Dedifferentiated amniotic fluid mesenchymal stem cell (primary cell): ENCODE data around the gene RANBP3.
A peak's percentile ranks its signal among the peaks of the same experiment; 100 is the strongest.
"Not testable (repeated sequence)": the region's sequence is repeated elsewhere in the genome, so short reads cannot be mapped to it uniquely, and the experiment has no call there.

ENCODE experiments used
- DNase-seq: peaks from one replicate; pipeline ENCODE4 v3.0.0-alpha.2; 2016; ENCODE audit errors: extremely low spot score

Gene RANBP3

GRCh38 chr19:5987077-5987818 is 9.3 kb upstream of the RANBP3 start:
- peak; percentile 79 for DNase-seq

GRCh38 chr19:5985837-5986236 is 7.9 kb upstream of the RANBP3 start:
- DNase-seq = not testable (repeated sequence)

DNA sequence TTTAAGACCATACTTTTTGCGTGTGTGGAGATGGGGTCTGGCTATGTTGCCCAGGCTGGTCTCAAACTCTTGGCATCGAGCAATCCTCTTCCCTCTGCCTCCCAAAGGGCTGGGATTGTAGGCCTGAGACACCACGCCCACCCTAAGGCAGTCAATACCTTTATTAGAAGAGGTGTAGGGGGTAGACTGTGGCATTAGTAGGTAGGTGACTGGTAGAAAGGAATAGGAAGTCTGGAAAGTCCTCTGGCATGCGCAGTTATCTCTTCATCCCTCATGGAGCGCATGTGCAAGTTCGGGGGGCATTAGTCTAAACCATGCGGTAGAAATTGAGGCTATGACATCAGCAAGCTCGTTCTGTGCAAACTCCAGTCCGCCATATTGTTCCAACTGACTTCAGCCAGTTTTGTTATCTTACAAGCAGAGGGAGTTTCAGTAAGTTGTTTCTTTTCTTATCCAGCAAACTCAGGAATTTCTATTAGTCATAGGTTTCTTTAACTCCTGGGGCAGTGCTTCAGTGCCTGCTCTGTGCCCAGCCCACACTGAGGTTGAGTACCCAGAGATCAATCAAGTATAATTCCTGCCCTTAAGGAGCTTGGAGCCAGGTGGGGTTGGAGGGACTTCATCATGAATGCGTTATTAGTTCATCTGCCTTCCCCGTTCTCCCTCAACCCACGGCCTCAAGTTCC is 7.3 kb upstream of the RANBP3 start:
- peak; percentile 46 for DNase-seq

GRCh38 chr19:5984600-5984999 is 6.7 kb upstream of the RANBP3 start:
- DNase-seq = no peak

DNA sequence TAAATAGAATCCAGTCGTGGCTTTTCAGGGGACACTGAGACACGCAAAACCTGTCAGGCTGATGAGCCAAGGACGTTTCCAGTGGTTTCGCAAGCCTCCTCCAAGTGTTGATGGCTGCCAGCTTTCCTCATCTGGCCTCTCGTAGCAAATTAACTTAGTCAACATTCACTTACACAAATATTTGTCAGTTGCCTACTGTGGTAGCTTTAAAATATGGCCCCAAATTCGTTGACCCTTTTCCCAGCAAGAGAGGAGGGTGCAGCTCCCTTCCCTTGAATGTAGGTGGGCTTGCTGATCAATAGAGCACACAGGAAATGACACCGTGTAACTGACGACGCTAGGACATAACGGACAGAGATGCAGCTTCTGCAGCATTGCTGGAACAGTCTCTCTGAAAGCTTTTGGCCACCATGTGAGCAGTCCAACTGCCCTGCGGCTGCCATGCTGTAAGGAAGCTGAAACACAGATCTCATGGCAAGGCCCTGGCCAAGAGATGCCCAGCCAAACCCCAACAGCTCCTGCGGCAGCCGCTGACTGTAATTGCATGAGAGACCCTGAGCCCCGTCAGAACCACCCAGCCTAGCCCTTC is 5.5 kb upstream of the RANBP3 start:
- DNase-seq = no peak

DNA sequence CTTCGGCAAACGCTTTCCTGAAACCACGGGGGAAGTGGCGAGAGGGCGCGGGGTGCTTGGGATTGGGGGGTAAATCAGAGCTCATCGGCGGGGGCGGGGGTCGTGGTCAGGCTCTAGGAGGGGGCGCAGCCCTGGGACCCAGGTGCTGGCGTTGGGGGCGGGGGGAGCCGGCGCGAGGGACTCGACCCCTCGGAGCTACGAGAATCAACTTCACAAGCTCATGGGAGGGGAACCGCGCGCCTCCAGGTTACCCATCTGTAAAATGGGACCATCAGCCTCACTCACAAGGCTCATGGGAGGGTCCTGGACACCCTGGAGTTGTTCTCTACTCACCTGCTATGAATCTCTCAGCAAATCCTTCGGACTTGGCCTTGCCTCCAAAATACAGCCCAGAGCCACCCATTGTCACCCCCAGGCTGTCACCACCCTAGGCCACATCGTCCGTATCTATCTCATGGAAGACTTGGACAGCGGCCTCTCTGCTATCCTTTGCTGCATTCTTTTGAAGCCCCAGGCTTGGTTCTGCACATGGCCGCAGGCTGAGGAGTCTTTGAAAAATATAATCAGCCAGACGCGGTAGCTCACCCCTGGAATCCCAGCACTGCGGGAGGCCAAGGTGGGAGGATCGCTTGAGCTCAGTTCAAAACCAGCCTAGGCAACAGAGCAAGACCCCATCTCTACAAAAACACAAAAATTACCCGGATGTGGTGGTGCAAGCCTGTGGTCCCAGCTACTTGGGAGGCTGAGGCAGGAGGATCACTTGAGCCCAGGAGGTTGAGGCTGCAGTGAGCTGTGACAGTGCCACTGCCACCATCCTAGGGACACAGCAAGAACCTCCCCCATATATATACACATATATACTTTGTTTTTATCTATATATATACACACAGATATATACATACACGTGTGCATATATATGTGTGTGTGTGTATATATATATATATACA is 939 bp upstream of the RANBP3 start:
- no peak for DNase-seq

GRCh38 chr19:5977222-5977784 is 637 bp downstream of the RANBP3 start:
- no peak for DNase-seq

GRCh38 chr19:5976768-5977167 is 1.2 kb downstream of the RANBP3 start:
- no peak for DNase-seq

DNA sequence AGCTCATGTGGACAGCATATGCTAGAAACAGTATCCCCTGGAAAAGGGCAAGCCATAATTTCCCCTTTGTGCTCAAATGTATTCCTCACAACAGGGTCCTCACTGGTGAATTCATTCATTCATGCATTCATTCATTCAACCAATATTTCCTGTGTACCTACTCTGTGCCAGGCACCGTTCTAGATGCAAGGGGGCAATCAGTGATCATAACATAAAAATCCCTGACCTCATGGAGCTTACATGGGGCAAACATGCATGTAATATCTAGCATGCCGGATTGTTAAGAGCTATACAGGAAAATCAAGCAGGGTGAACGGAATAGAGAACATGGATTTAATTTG is 2.6 kb downstream of the RANBP3 start:
- no peak for DNase-seq

GRCh38 chr19:5974721-5975387 is 3.1 kb downstream of the RANBP3 start:
- no peak for DNase-seq

DNA sequence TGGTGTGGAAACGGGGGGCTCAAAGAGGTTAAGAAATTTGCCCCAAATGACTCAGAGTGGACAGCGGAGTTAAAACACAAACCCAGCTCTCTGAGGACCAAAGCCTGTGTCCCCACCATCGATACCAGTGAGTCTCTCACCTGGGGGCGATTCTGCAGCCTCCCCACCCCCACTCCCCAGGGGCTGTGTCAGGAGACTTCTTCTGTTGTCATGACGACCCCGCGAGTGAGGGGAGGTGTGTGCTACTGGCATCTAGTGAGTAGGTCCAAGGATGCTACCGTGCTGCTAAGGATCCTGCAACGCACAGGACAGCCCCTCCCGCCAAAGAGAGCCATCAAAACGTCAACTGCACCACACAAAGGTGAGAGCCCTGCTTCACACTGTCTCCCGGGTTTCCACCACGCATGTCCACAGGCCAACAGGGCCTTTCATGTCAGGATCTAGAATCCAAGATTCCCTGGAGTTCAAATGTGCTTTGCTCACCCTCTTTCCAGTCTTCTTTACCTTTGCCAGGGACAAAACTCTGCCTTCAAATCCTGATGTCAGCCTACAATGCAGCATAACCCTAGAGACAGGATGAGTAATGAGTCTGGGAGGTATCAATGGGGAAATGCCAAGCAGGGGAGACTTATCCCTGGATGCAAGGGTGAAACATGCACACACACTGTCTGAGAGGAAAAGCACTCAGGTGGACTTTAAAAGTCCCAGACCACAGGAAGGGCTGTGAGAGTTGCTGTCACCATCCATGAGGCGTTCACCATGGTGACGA is 3.9 kb downstream of the RANBP3 start:
- DNase-seq = no peak

DNA sequence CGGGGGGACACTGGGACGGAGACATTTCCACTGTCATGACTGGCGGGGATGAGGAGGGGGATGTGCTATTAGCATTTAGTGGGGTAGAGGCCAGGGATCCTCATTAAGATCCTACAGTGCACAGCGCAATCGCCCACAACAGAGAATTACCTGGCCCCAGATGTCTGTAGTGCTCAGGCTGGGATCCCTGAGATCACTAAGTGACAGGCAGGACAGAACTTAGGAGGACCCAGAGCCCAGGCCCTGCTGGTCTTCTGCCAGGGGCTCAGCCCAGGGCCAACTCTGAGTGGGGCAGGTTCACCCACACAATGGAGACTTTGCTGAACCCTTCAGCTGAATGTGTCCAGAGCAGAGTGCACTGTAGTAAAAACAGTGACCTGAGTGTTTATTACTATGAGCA is 4.6 kb downstream of the RANBP3 start:
- no peak for DNase-seq

DNA sequence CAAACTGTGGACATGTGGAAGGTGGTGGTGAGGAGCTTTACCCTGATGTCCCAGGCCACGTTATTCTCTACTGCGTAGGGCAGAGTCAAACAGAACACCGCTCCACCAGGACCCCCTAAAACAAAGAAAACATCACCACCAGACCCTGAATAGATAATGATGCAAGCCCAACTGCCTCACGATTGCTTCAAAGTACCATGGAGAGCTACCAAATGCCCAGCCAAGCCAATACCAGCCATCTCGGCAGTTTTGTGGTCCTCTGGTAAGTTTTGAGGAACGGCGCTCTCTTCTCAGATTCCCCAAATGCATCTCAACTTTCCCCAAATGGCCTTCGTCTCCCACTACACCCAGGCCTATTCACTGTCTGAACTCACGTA is 5.6 kb downstream of the RANBP3 start:
- no peak for DNase-seq

- no peak for DNase-seq
Measured at GRCh38 chr19:5971714-5972354, 6.1 kb downstream of the RANBP3 start.

DNA sequence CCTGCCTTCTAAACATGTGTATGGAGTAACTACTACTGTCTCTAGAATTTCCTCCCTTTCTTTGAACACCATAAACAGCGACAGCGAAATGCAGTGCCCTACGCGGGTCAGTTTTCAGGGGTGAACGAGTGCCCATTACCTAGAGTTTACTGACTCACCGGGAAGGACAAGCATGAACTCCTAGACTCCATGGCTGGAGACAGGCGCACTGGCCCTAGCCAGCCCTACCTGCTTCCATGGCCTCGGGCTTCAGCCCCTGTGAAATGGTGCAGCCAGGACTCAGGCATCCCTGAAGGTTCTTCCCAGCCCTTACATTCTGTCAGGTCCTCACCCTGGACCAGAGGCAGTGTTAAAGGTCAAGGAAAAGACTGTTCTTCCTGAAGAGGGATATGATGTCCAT is 8.5 kb downstream of the RANBP3 start:
- no peak for DNase-seq

DNA sequence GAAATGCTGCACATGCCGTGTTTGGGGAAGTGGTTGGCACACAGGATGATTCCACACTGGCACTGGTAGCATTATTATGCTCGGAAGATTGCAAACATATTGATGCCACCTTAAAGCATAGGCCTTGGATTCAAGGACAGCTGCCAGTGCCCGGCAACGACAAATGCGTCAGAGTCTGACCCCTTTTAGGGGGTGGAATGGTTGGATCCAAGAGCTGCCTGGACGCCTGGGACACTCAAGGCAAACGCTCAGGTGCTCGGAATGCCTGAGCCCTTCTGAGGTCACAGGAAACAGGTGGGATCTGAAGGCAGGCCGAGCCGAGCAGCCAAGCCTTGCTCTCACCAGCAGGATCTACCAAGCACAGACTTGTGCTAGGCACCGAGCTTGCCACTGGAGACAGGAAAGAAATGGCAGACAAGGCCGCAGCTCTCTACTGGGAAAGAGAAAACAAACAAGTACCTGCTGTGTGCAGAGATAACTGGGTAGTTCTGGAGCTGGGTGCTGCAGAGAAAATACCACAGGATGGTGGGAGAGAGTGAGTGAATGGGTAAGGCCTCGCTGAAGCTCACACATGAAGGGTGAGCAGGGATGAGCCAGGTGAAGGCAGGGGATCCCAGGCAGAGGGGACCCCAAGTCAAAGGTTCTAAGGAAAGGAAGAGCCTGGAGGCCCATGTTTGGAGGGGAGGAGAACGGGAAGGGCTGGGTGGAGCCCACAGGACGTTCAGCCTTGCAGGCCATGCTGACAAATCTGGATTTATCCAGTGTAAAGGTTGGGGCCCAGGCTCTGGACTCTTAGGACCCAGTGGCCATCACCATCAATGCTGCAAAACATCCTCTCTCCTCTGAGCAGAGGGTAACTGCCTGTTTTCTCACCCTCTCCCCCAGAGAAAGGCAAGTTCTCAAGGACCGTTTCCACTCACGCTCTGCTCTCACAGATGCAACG is 9.2 kb downstream of the RANBP3 start:
- DNase-seq = no peak

DNA sequence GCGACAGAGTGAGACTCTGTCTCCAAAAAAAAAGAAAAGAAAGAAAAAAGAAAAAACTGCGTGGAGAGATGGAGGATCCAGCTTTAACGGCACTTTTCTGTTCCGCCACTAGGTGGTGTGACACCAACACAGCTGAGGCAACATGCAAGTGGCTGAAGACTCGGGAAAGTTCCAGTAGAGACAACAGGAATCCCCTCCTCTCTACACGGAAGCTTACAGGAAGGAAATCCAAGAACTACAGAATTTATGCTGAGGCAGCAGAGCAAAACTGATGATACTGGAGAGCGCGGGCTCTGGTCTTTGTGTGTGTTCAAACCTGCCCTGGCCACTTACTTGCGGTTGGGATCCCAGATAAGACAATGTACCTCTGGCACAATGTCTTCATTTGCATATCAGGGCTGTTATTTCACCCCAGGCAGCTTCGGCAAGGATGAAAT is 9.9 kb downstream of the RANBP3 start:
- peak; percentile 65 for DNase-seq

DNA sequence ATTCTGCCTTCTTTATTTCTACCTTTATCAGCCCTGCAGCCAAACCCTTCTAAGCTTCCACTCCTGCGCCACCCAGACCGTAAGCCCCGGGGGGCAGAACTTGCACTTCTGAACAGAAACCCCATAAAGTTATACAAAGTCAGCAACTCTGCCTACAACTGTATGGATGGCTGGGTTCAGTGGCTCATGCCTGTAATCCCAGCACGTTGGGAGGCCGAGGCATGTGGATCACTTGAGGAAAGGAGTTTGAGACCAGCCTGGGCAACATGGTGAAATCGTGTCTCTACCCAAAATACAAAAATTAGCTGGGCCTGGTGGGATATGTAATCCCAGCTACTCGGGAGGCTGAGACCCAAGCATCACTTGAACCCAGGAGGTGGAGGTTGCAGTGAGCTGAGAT is 10.4 kb downstream of the RANBP3 start:
- DNase-seq = no peak

DNA sequence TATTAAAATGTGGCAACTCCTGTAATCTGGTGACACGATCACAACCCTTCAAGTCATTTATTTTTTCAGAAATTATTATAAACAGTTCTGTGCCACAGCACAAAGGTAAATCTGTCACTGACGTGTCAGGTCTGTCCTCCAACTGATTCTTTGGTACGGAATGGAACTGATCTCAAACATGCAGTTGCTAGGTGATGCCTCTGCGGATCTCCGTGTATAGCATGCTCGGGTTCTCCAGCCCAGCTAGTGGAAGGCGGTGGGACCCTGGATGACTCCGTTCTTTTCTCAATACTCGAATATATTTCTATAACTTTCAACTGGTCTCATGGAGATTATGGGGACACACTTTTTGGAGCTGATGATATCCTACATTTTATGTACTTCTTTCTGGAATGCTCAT is 11.0 kb downstream of the RANBP3 start:
- no peak for DNase-seq
